Glomerular visceral epithelial cell (primary cell): ENCODE results near the gene RPL13.

ENCODE experiments used
- DNase-seq: peaks from one replicate; pipeline ENCODE4 v3.0.0-alpha.2; 2016; ENCODE audit errors: extremely low spot score

RPL13 gene

GRCh38 chr16:89598199-89598598, 37.7 kb downstream of the RPL13 start:
- DNase-seq = peak; percentile 37

GRCh38 chr16:89599451-89599858, 39.0 kb downstream of the RPL13 start:
- peak; percentile 60 for DNase-seq

- DNase-seq = no peak
Measured at GRCh38 chr16:89599902-89600301, 39.4 kb downstream of the RPL13 start.

GRCh38 chr16:89600427-89600826, 39.9 kb downstream of the RPL13 start:
- DNase-seq = no peak

- no peak for DNase-seq
Measured at GRCh38 chr16:89600956-89601355, 40.5 kb downstream of the RPL13 start.

- DNase-seq = no peak
Measured at GRCh38 chr16:89601906-89602272, 41.4 kb downstream of the RPL13 start.

GRCh38 chr16:89602273-89602951, 41.9 kb downstream of the RPL13 start:
- DNase-seq = peak; percentile 89

GRCh38 chr16:89602952-89603590, 42.6 kb downstream of the RPL13 start:
- DNase-seq = no peak

- DNase-seq = no peak
Measured at GRCh38 chr16:89604764-89605163, 44.3 kb downstream of the RPL13 start.

- DNase-seq = no peak
Measured at GRCh38 chr16:89605186-89605970, 44.9 kb downstream of the RPL13 start.

GRCh38 chr16:89606006-89606405, 45.5 kb downstream of the RPL13 start:
- DNase-seq = no peak

GRCh38 chr16:89607453-89607852, 47.0 kb downstream of the RPL13 start:
- DNase-seq = no peak

- DNase-seq = no peak
Measured at GRCh38 chr16:89607937-89608740, 47.7 kb downstream of the RPL13 start.

- DNase-seq = no peak
Measured at GRCh38 chr16:89610108-89610453, 49.6 kb downstream of the RPL13 start.

- no peak for DNase-seq
Measured at GRCh38 chr16:89612415-89613166, 52.1 kb downstream of the RPL13 start.

- peak; percentile 48 for DNase-seq
Measured at GRCh38 chr16:89613231-89613953, 52.9 kb downstream of the RPL13 start, which contains the start of gene DPEP1. Gene DPEP1, plus strand, starts transcription at chr16:89613642. Its CDS starts 16,769 bp downstream, at chr16:89630411.

- no peak for DNase-seq
Measured at GRCh38 chr16:89613954-89614459, 53.5 kb downstream of the RPL13 start.
